ENCODE results near the gene KCNMA1. TPM values are rescaled to one million over a fixed set of nuclear protein-coding genes. Genes with fewer than 3 reads are reported as not detected.

The KCNMA1 gene
- total and polyA plus RNA-seq, 9 of the 15 experiments (the other 6 are each of a cell fraction or from before 2014, with no cell fraction given), result 0.01 to 0.95 (median 0.15) TPM; not detected in 4

DNA sequence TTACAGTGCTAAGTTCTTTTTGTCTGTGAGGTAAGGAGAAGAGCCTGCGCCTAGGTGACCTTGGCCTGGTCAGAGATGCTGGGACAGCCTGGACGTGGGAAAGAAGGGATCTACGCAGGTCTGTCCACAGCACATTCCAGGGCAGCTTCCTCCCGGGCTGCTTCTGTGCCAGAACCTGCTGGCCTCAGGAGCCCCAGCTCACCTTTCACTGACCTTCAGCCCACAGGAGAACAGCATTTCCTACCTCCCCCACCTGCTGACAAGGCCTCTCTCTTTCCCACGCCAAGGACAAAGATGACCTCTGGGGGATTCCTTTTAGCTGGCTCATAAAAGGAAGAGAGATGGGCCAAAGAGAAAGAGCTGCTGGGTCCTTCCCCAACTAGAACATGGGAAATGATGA is 260.6 kb downstream of the KCNMA1 start:
- DNase-seq (ENCODE audit: extremely low read depth in 1 of 4, low spot score in 3 of 4), result no peak
- Histone ChIP-seq H3K27ac (ENCODE audit: extremely low read depth, low read depth, low read length) (no peak overlapping the region), H3K4me2 (ENCODE audit: insufficient read depth, low read length) (no peak overlapping the region), H3K9me1 (ENCODE audit: control insufficient read depth, insufficient read depth, low read length) (no peaks in the 10 kb centered on the region), H3K4me3 (no peak overlapping the region), H2AFZ (ENCODE audit: low read depth, low read length) (no peak overlapping the region), H3K36me3 (ENCODE audit: control insufficient read depth, insufficient read depth, low read length) (no peaks in the 10 kb centered on the region), H3K27me3 (ENCODE audit: control insufficient read depth in 2 of 2, insufficient read depth in 2 of 2, low read length in 2 of 2) (peaks cover 0 to 3% of the 10 kb centered on the region in 2 experiments; a peak in 1 of 5 replicates), H3K79me2 (ENCODE audit: control insufficient read depth, insufficient read depth, low read length) (no peaks in the 10 kb centered on the region), H3K9me3 (replicated peaks; ENCODE audit: control insufficient read depth, insufficient read depth, low read depth, low read length) (no peaks in the 10 kb centered on the region), H3K9ac (ENCODE audit: insufficient read depth in 1 of 2, low read depth in 2 of 2, low read length in 2 of 2) (no peak overlapping the region), H3K4me1 (replicated peaks in 1 of 2; ENCODE audit: control insufficient read depth in 2 of 2, insufficient read depth in 2 of 2, low read length in 2 of 2) (no peaks in the 10 kb centered on the region), H4K20me1 (replicated peaks; ENCODE audit: control insufficient read depth, insufficient read depth, low read length) (no peaks in the 10 kb centered on the region)
- BruUV-seq (replicated peaks), result no TSS peak
- 1% methylated on average over 5 of the region's 5 CpGs for WGBS (ENCODE audit: insufficient coverage, low coverage, missing lambda C conversion rate)
- in situ Hi-C loops (cut with MboI) (loop anchor here (25.0 kb wide), 1 partner anchor 260 kb away; the partner anchor contains the start of gene KCNMA1), intact Hi-C loops (cut with micrococcal nuclease) (no loop called here)
- ChIA-PET POLR2A (no interaction called here), CTCF (ENCODE audit: low intra/inter-chr PET ratio) (no interaction called here)
- TF ChIP-seq XRCC4 (IDR thresholded peaks at IDR 0.05; ENCODE audit: extremely low read depth, insufficient read depth, insufficient read length) (no peak), ZNF561 (CRISPR knock-in tag; conservative IDR thresholded peaks at IDR 0.05) (no peak), NFYB (IDR thresholded peaks at IDR 0.05; ENCODE audit: extremely low read depth, insufficient read length) (no peak), SIRT6 (IDR thresholded peaks at IDR 0.05; ENCODE audit: low read depth, low read length) (no peak), U2AF2 (optimal IDR thresholded peaks at IDR 0.05; ENCODE audit: low read depth, low read length) (no peak), TBL1XR1 (IDR thresholded peaks at IDR 0.05; ENCODE audit: low read length in 2 of 2) (no peak), RB1 (IDR thresholded peaks at IDR 0.05; ENCODE audit: low read depth) (no peak), ZNF695 (CRISPR knock-in tag; IDR thresholded peaks at IDR 0.05) (no peak), KDM4B (IDR thresholded peaks at IDR 0.05; ENCODE audit: borderline replicate concordance in 2 of 2, low read depth in 1 of 2) (no peak), ZNF77 (CRISPR knock-in tag; IDR thresholded peaks at IDR 0.05) (no peak), CBX3 (IDR thresholded peaks at IDR 0.05; ENCODE audit: borderline replicate concordance in 1 of 2, low read length in 2 of 2) (no peak), KLF16 (IDR thresholded peaks at IDR 0.05) (no peak)
- TF ChIP-seq, protein P1, sequence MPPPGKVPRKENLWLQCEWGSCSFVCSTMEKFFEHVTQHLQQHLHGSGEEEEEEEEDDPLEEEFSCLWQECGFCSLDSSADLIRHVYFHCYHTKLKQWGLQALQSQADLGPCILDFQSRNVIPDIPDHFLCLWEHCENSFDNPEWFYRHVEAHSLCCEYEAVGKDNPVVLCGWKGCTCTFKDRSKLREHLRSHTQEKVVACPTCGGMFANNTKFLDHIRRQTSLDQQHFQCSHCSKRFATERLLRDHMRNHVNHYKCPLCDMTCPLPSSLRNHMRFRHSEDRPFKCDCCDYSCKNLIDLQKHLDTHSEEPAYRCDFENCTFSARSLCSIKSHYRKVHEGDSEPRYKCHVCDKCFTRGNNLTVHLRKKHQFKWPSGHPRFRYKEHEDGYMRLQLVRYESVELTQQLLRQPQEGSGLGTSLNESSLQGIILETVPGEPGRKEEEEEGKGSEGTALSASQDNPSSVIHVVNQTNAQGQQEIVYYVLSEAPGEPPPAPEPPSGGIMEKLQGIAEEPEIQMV (tag; conservative IDR thresholded peaks at IDR 0.05; ENCODE audit: low read depth), result no peak
- TF ChIP-seq, protein P2, sequence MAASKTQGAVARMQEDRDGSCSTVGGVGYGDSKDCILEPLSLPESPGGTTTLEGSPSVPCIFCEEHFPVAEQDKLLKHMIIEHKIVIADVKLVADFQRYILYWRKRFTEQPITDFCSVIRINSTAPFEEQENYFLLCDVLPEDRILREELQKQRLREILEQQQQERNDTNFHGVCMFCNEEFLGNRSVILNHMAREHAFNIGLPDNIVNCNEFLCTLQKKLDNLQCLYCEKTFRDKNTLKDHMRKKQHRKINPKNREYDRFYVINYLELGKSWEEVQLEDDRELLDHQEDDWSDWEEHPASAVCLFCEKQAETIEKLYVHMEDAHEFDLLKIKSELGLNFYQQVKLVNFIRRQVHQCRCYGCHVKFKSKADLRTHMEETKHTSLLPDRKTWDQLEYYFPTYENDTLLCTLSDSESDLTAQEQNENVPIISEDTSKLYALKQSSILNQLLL (CRISPR knock-in tag; IDR thresholded peaks at IDR 0.05; ENCODE audit: borderline replicate concordance), result no peak
- TF ChIP-seq, protein P3, sequence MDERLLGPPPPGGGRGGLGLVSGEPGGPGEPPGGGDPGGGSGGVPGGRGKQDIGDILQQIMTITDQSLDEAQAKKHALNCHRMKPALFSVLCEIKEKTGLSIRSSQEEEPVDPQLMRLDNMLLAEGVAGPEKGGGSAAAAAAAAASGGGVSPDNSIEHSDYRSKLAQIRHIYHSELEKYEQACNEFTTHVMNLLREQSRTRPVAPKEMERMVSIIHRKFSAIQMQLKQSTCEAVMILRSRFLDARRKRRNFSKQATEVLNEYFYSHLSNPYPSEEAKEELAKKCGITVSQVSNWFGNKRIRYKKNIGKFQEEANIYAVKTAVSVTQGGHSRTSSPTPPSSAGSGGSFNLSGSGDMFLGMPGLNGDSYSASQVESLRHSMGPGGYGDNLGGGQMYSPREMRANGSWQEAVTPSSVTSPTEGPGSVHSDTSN (CRISPR knock-in tag; IDR thresholded peaks at IDR 0.05; ENCODE audit: low read depth), result no peak
- TF ChIP-seq, protein P3 (tag; conservative IDR thresholded peaks at IDR 0.05; ENCODE audit: low read depth), result no peak
- no peak for FAIRE-seq
- ATAC-seq, result no peak
